Esophagus (tissue), 2 donors: ENCODE measurements around the gene OLFM1. TPM values are rescaled to one million over a fixed set of nuclear protein-coding genes. Genes with fewer than 3 reads are reported as not detected.

Source experiments
- H3K27ac ChIP-seq, 2 donors: one replicate each; pipeline ENCODE4 v1.5.1; 2013; ENCODE audit warnings: low read depth in 2 of 2, mild to moderate bottlenecking in 2 of 2, inconsistent platforms in 1 of 2, low read length in 1 of 2, moderate library complexity in 1 of 2
- H3K27me3 ChIP-seq, 2 donors: one replicate each; pipeline ENCODE4 v1.6.1; 2013; ENCODE audit warnings: low read length in 2 of 2, control low read depth in 1 of 2, mild to moderate bottlenecking in 1 of 2; ENCODE audit not compliant: insufficient read depth in 2 of 2, control insufficient read depth in 1 of 2
- H3K36me3 ChIP-seq, 2 donors: one replicate each; pipeline ENCODE4 v1.6.1; 2013; ENCODE audit warnings: low read length in 1 of 2; ENCODE audit not compliant: control insufficient read depth in 2 of 2, insufficient read depth in 2 of 2
- H3K4me1 ChIP-seq, 2 donors: one replicate each; pipeline ENCODE4 v1.6.1; 2013; ENCODE audit warnings: low read length in 1 of 2; ENCODE audit not compliant: control insufficient read depth in 2 of 2, insufficient read depth in 2 of 2
- H3K4me3 ChIP-seq, 2 donors: one replicate each; pipeline ENCODE4 v1.5.1; 2013; ENCODE audit warnings: low read length in 2 of 2, mild to moderate bottlenecking in 2 of 2, low read depth in 1 of 2, moderate library complexity in 1 of 2
- H3K9me3 ChIP-seq, 2 donors: one replicate each; pipeline ENCODE4 v1.6.1; 2013; ENCODE audit warnings: mild to moderate bottlenecking in 2 of 2, low read depth in 1 of 2, low read length in 1 of 2, moderate library complexity in 1 of 2; ENCODE audit not compliant: control insufficient read depth in 2 of 2, insufficient read depth in 1 of 2
- WGBS, 2 donors: extraction: QIAGEN DNeasy Blood & Tissue Kit; methylation state at CpG; one replicate each; pipeline ENCODE4 v1.1.7; 2013; 5-methylcytosine and 5-hydroxymethylcytosine counted together
- polyA plus RNA-seq, 2 donors: library from polyadenylated mRNA; stranded (reverse); fragments of 200-250 nt; gene quantifications; one replicate each; pipeline ENCODE4 v1.2.3, GENCODE V29; 2013
- donor health status: healthy with polysubstance abuse.
- donor health status: Bipolar disorder and iron deficiency.

OLFM1 gene
- polyA plus RNA-seq, 2 donors, result 2.3 to 4.8 TPM

DNA sequence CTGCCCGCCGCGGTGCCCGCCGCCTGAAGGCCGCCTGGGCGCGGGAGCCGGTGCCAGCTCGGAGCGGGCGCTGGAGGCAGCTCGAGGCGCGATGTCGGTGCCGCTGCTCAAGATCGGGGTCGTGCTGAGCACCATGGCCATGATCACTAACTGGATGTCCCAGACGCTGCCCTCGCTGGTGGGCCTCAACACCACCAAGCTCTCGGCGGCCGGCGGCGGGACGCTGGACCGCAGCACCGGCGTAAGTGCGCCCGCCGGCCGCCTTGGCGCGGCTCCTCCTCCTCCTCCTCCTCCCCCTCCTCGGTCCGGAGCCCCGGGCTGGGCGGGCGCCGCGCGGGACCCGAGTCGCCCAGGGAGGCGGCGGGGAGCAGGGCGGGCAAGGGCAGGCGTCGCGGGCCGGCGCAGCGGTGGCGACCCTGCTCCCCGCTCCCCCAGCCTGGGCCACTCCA lies 455 bp downstream of the OLFM1 start:
- no peak overlapping the region for H3K27ac ChIP-seq
- peaks cover 0 to 3% of the 10 kb centered on the region in 2 donors for H3K36me3 ChIP-seq
- H3K4me1 ChIP-seq, result peaks cover 3 to 10% of the 10 kb centered on the region in 2 donors
- peak overlapping the region in 1 of 2 donors; percentile 29 for H3K4me3 ChIP-seq
- 2% methylated on average over 17 to 57 of the region's 57 CpGs for WGBS, 2 donors
- peaks cover 0 to 4% of the 10 kb centered on the region in 2 donors for H3K9me3 ChIP-seq
- H3K27me3 ChIP-seq, result peaks cover 4 to 9% of the 10 kb centered on the region in 2 donors

DNA sequence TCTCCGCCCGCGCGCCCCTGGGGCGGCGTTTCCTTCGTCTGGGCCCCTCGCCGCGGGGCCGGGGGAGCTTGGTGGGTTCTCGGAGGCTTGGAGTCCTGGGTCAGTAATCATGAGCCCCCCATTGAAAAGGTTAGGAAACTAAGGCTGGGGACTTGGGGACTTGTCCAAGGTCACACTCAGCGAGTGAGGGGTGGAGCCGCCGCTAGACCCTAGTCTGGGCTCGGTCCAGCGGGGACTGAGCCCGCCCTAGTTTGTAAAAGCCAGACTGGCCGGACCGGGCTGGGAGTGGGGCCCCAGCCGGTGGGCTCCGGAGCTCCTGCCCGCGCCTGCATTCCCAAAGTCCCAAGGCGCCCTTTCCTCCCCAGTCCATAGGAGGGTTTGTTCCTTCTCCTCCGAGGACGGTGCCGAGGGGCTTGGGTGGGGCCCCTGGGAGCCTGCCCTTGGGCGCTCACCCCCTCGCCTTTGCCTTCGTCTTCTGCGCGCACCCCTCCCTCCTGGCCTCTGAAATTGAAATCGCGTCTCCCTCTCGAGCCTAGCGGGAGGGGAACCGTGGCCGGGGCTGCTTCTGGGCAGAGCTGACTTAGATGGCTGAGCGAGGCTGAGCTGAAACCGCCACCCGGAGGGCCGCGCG lies 995 bp downstream of the OLFM1 start:
- peaks cover 3 to 9% of the 10 kb centered on the region in 2 donors for H3K4me1 ChIP-seq
- 3 to 4% methylated on average over 34 to 45 of the region's 45 CpGs for WGBS, 2 donors
- no peak overlapping the region for H3K27ac ChIP-seq
- H3K27me3 ChIP-seq, result peaks cover 4 to 9% of the 10 kb centered on the region in 2 donors
- H3K36me3 ChIP-seq, result peaks cover 0 to 3% of the 10 kb centered on the region in 2 donors
- H3K9me3 ChIP-seq, result peaks cover 0 to 4% of the 10 kb centered on the region in 2 donors
- peak overlapping the region; percentile 15 to 29 for H3K4me3 ChIP-seq

DNA sequence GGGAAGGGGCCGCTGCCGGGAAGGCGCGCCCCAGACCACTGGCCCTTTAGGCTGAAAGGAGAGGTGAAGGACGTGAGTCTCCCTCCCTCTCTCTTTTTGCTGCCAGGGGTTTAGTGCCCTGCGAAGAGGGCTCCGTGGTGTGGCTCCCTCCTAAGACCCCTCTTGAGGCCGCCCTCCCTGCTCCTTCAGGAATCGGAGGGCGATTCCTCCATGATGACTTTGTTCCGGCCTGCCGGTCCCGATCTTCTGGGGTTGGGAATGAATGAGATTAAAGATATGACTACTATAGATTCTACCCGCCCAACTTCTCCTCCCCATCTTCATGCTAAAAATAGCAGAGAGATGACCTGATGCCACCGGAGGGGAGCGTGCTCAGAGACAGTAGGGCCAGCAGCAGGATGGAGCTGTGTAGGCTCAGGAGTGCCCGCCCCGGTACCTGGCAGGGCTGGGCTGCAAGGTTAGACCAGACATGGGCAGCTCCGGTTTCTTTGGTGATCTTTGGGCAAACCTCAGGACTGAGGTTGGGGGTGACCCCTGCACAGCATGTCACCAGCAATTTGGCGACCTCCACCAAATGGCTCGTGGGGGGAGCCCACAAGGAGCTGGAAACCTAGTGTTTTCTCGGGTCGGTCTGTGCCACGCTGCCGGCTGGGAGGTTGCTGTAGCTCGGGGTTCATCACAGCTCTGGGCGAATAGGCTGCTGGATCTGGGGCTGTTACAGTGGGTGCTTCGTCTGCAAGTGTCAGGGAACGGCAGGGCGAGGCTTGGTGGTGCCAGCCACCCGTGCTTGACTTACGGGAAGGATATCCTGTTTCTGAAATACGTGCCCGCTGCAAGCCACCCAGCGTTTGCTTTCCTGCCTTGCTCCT lies 1.7 kb downstream of the OLFM1 start:
- H3K9me3 ChIP-seq, result peaks cover 0 to 4% of the 10 kb centered on the region in 2 donors
- WGBS, 2 donors, result 43 to 48% methylated on average over 34 to 35 of the region's 35 CpGs
- H3K4me1 ChIP-seq, result peaks cover 3 to 5% of the 10 kb centered on the region in 2 donors
- peaks cover 0 to 3% of the 10 kb centered on the region in 2 donors for H3K36me3 ChIP-seq
- peak overlapping the region in 1 of 2 donors; percentile 15 for H3K4me3 ChIP-seq
- H3K27ac ChIP-seq, result no peak overlapping the region
- peaks cover 4 to 9% of the 10 kb centered on the region in 2 donors for H3K27me3 ChIP-seq

- no peak overlapping the region for H3K27ac ChIP-seq
- H3K4me3 ChIP-seq, result no peak overlapping the region
- H3K9me3 ChIP-seq, result peaks cover 0 to 4% of the 10 kb centered on the region in 2 donors
- H3K4me1 ChIP-seq, result peaks cover 3 to 5% of the 10 kb centered on the region in 2 donors
- WGBS, 2 donors, result 90 to 94% methylated on average over 7 of the region's 7 CpGs
- peaks cover 4 to 9% of the 10 kb centered on the region in 2 donors for H3K27me3 ChIP-seq
- peaks cover 0 to 3% of the 10 kb centered on the region in 2 donors for H3K36me3 ChIP-seq
These were observed 2.6 kb downstream of the OLFM1 start for GRCh38 chr9:135090081-135090480.

GRCh38 chr9:135090547-135090946 lies 3.1 kb downstream of the OLFM1 start:
- Histone ChIP-seq H3K4me1 (peaks cover 3 to 5% of the 10 kb centered on the region in 2 donors), H3K4me3 (no peak overlapping the region), H3K27me3 (peaks cover 4 to 9% of the 10 kb centered on the region in 2 donors), H3K9me3 (peaks cover 0 to 4% of the 10 kb centered on the region in 2 donors), H3K27ac (no peak overlapping the region), H3K36me3 (peaks cover 0 to 3% of the 10 kb centered on the region in 2 donors)
- WGBS, 2 donors, result 57 to 63% methylated on average over 5 of the region's 5 CpGs

GRCh38 chr9:135091545-135091944 lies 4.1 kb downstream of the OLFM1 start:
- WGBS, 2 donors, result 75 to 77% methylated on average over 1 of the region's 1 CpG
- no peak overlapping the region for H3K27ac ChIP-seq
- H3K36me3 ChIP-seq, result peaks cover 0 to 3% of the 10 kb centered on the region in 2 donors
- H3K9me3 ChIP-seq, result peaks cover 0 to 4% of the 10 kb centered on the region in 2 donors
- peaks cover 3% of the 10 kb centered on the region in 2 donors for H3K4me1 ChIP-seq
- no peak overlapping the region for H3K4me3 ChIP-seq
- H3K27me3 ChIP-seq, result peaks cover 4 to 9% of the 10 kb centered on the region in 2 donors

- peaks cover 0 to 4% of the 10 kb centered on the region in 2 donors for H3K9me3 ChIP-seq
- H3K27ac ChIP-seq, result no peak overlapping the region
- WGBS, 2 donors, result 61 to 71% methylated on average over 5 of the region's 5 CpGs
- peaks cover 4 to 9% of the 10 kb centered on the region in 2 donors for H3K27me3 ChIP-seq
- peaks cover 2 to 3% of the 10 kb centered on the region in 2 donors for H3K4me1 ChIP-seq
- peaks cover 0 to 3% of the 10 kb centered on the region in 2 donors for H3K36me3 ChIP-seq
- H3K4me3 ChIP-seq, result no peak overlapping the region
These were observed 5.6 kb downstream of the OLFM1 start for GRCh38 chr9:135093111-135093510.

DNA sequence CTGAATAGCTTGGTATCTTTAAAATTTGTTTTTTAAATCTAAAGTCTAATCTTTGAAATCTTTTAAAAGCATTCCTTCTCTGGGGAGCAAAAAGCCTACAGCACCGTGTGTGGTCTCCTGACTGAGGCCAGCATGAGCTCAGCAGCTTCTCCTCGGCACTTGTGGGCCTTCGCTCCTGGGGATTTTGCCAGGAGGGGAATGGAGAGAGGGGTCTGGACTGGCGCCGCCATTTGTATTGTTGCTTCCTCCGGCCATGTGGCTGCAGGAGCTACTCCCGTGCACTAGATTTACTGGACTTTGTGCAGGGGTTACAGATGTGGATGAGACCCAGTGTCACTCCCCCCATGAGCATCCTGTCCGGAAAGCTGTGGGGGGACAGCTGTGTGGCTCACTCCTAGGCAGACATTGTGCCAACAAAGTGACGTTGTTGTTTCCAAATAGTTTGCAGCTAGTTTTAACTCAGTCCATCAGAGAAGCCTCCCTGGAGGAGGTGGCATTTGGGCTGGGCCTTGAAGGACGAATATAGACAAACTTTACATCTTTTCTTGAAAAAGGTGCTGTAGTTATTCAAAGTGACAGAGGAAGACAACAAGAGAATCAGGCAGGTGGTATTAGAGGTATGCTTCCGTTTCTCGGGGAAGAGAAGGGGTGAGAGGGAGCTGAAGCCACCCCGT lies 6.6 kb downstream of the OLFM1 start:
- Histone ChIP-seq H3K27me3 (peaks cover 4 to 7% of the 10 kb centered on the region in 2 donors), H3K27ac (no peak overlapping the region), H3K36me3 (peaks cover 0 to 3% of the 10 kb centered on the region in 2 donors), H3K4me1 (peaks cover 0 to 2% of the 10 kb centered on the region in 2 donors), H3K4me3 (no peak overlapping the region), H3K9me3 (peaks cover 3 to 4% of the 10 kb centered on the region in 2 donors)
- 61 to 63% methylated on average over 13 of the region's 13 CpGs for WGBS, 2 donors
